CD4-positive, alpha-beta memory T cell (primary cell): ENCODE results near the gene CRADD. TPM values are rescaled to one million over a fixed set of nuclear protein-coding genes. Genes with fewer than 3 reads are reported as not detected.
A peak's percentile ranks its signal among the peaks of the same experiment; 100 is the strongest.

Experiments
- CTCF ChIA-PET: fragments of 350-600 bp; sonication (Branson Sonifier 250); formaldehyde crosslinking; loops from one replicate; lab custom pipeline; 2021; ENCODE audit warnings: inconsistent platforms; ENCODE audit not compliant: partially characterized antibody; lab: Charles Lee
- POLR2A ChIA-PET: fragments of 350-600 bp; sonication (Branson Sonifier 250); formaldehyde crosslinking; loops from one replicate; lab custom pipeline; 2021; ENCODE audit not compliant: partially characterized antibody; lab: Charles Lee
- DNase-seq, 5 donors: peaks; one replicate each; pipeline versions ENCODE4 v3.0.0 to v3.0.0-alpha.2; 2020 to 2022; ENCODE audit warnings: mixed read lengths in 1 of 5
- H3K27ac ChIP-seq: one replicate; pipeline ENCODE4 v1.7.0; 2013; ENCODE audit warnings: low read depth, low read length
- H3K27me3 ChIP-seq: 2 replicates; pipeline ENCODE4 v1.7.0; 2013; ENCODE audit warnings: mild to moderate bottlenecking, low read length, moderate library complexity; ENCODE audit not compliant: insufficient read depth
- H3K36me3 ChIP-seq: 2 replicates; pipeline ENCODE4 v1.7.0; 2013; ENCODE audit warnings: mild to moderate bottlenecking, low read length, moderate library complexity; ENCODE audit not compliant: insufficient read depth
- H3K4me1 ChIP-seq: 2 replicates; pipeline ENCODE4 v1.7.0; 2013; ENCODE audit warnings: mild to moderate bottlenecking, low read length, moderate library complexity; ENCODE audit not compliant: insufficient read depth
- H3K4me3 ChIP-seq, 2 donors: one replicate each; pipeline ENCODE4 v1.7.0; 2013; ENCODE audit warnings: low read length in 2 of 2, mild to moderate bottlenecking in 1 of 2
- H3K9me3 ChIP-seq, 2 donors: one replicate each; pipeline ENCODE4 v1.7.0; 2013; ENCODE audit warnings: low read length in 2 of 2, control low read depth in 1 of 2; ENCODE audit not compliant: control insufficient read depth in 1 of 2
- H3K27ac Mint-ChIP-seq, 7 donors: one replicate each; pipeline ENCODE4 v1.8.0; 2020 to 2021; ENCODE audit warnings: mixed read lengths in 7 of 7, mild to moderate bottlenecking in 6 of 7, inconsistent platforms in 3 of 7, moderate library complexity in 3 of 7
- H3K27me3 Mint-ChIP-seq, 2 donors: one replicate each; pipeline ENCODE4 v1.8.0; 2020 to 2021; ENCODE audit warnings: mixed read lengths in 2 of 2
- H3K36me3 Mint-ChIP-seq, 2 donors: one replicate each; pipeline ENCODE4 v1.8.0; 2020 to 2021; ENCODE audit warnings: mixed read lengths in 2 of 2, inconsistent platforms in 1 of 2, mild to moderate bottlenecking in 1 of 2
- H3K4me1 Mint-ChIP-seq, 4 donors: one replicate each; pipeline ENCODE4 v1.8.0; 2020 to 2021; ENCODE audit warnings: mixed read lengths in 4 of 4, mild to moderate bottlenecking in 1 of 4
- H3K4me3 Mint-ChIP-seq, 8 donors: one replicate each; pipeline ENCODE4 v1.8.0; 2020 to 2021; ENCODE audit warnings: mixed read lengths in 8 of 8, mild to moderate bottlenecking in 7 of 8, moderate library complexity in 6 of 8, inconsistent platforms in 3 of 8
- H3K9me3 Mint-ChIP-seq, 8 donors: one replicate each; pipeline ENCODE4 v1.8.0; 2020 to 2021; ENCODE audit warnings: mixed read lengths in 8 of 8, mild to moderate bottlenecking in 5 of 8, inconsistent platforms in 3 of 8, moderate library complexity in 1 of 8
- intact Hi-C: fragments of 100-400 bp; cut with micrococcal nuclease; formaldehyde crosslinking; loops from one replicate; pipeline ENCODE4 v1.15.1; 2023
- polyA plus RNA-seq, 2 donors: library from polyadenylated mRNA; unstranded; fragments of 300-500 nt; fragmentation: Illumina TruSeq; gene quantifications; one replicate each; pipeline ENCODE4 v1.2.3, GENCODE V29; 2021
- total RNA-seq, 2 experiments: library from RNA; stranded (reverse); gene quantifications; one replicate each; pipeline ENCODE4 v1.2.3, GENCODE V29; 2021

CRADD gene
- total and polyA plus RNA-seq, 4 experiments from 2014 or later = 13.3 to 18.3 (median 15.9) TPM

GRCh38 chr12:93831374-93831773, 154.2 kb downstream of the CRADD start:
- no peaks in the 10 kb centered on the region for H3K36me3 ChIP-seq
- Mint-ChIP-seq H3K4me1 (peaks cover 0 to 4% (median 0%) of the 10 kb centered on the region in 4 donors), H3K4me3 (no peak overlapping the region), H3K9me3 (no peaks in the 10 kb centered on the region), H3K36me3 (no peaks in the 10 kb centered on the region), H3K27ac (peak overlapping the region in 1 of 7 donors; percentile 38), H3K27me3 (no peaks in the 10 kb centered on the region)
- no peaks in the 10 kb centered on the region for H3K27me3 ChIP-seq
- DNase-seq = no peak
- H3K4me3 ChIP-seq = no peak overlapping the region
- CTCF ChIA-PET = no interaction called here
- no peaks in the 10 kb centered on the region for H3K9me3 ChIP-seq
- H3K27ac ChIP-seq = no peak overlapping the region
- POLR2A ChIA-PET = no interaction called here
- no peaks in the 10 kb centered on the region for H3K4me1 ChIP-seq
- intact Hi-C loops = no loop called here

- Histone ChIP-seq H3K36me3 (no peaks in the 10 kb centered on the region), H3K4me3 (no peak overlapping the region), H3K9me3 (no peaks in the 10 kb centered on the region), H3K4me1 (no peaks in the 10 kb centered on the region), H3K27me3 (no peaks in the 10 kb centered on the region), H3K27ac (no peak overlapping the region)
- DNase-seq = no peak
- no peaks in the 10 kb centered on the region for H3K9me3 Mint-ChIP-seq
- H3K27me3 Mint-ChIP-seq = no peaks in the 10 kb centered on the region
- CTCF ChIA-PET = no interaction called here
- peaks cover 0 to 4% (median 0%) of the 10 kb centered on the region in 4 donors for H3K4me1 Mint-ChIP-seq
- H3K36me3 Mint-ChIP-seq = peaks cover 4 to 5% of the 10 kb centered on the region in 2 donors
- no peak overlapping the region for H3K27ac Mint-ChIP-seq
- intact Hi-C loops = no loop called here
- H3K4me3 Mint-ChIP-seq = no peak overlapping the region
- POLR2A ChIA-PET = no interaction called here
These were observed 155.0 kb downstream of the CRADD start for GRCh38 chr12:93832131-93832530.

- H3K27ac Mint-ChIP-seq = no peak overlapping the region
- no peak for DNase-seq
- peaks cover 0 to 3% (median 0%) of the 10 kb centered on the region in 4 donors for H3K4me1 Mint-ChIP-seq
- no peaks in the 10 kb centered on the region for H3K27me3 Mint-ChIP-seq
- no peak overlapping the region for H3K4me3 Mint-ChIP-seq
- no peaks in the 10 kb centered on the region for H3K27me3 ChIP-seq
- ChIA-PET POLR2A (no interaction called here), CTCF (no interaction called here)
- no peaks in the 10 kb centered on the region for H3K36me3 ChIP-seq
- H3K9me3 ChIP-seq = no peaks in the 10 kb centered on the region
- no peak overlapping the region for H3K27ac ChIP-seq
- intact Hi-C loops = no loop called here
- no peaks in the 10 kb centered on the region for H3K4me1 ChIP-seq
- H3K9me3 Mint-ChIP-seq = no peaks in the 10 kb centered on the region
- H3K36me3 Mint-ChIP-seq = peaks cover 9 to 13% of the 10 kb centered on the region in 2 donors
- no peak overlapping the region for H3K4me3 ChIP-seq
These were observed 156.8 kb downstream of the CRADD start for GRCh38 chr12:93833946-93834345.

- DNase-seq = no peak
- no peaks in the 10 kb centered on the region for H3K36me3 ChIP-seq
- H3K27ac ChIP-seq = no peak overlapping the region
- H3K27ac Mint-ChIP-seq = no peak overlapping the region
- no peaks in the 10 kb centered on the region for H3K9me3 Mint-ChIP-seq
- CTCF ChIA-PET = no interaction called here
- intact Hi-C loops = no loop called here
- H3K4me1 ChIP-seq = no peaks in the 10 kb centered on the region
- no peak overlapping the region for H3K4me3 ChIP-seq
- no peak overlapping the region for H3K4me3 Mint-ChIP-seq
- no peaks in the 10 kb centered on the region for H3K27me3 Mint-ChIP-seq
- H3K4me1 Mint-ChIP-seq = no peaks in the 10 kb centered on the region
- peaks cover 12 to 24% of the 10 kb centered on the region in 2 donors for H3K36me3 Mint-ChIP-seq
- no peaks in the 10 kb centered on the region for H3K9me3 ChIP-seq
- POLR2A ChIA-PET = no interaction called here
- no peaks in the 10 kb centered on the region for H3K27me3 ChIP-seq
These were observed 159.6 kb downstream of the CRADD start for GRCh38 chr12:93836620-93837260.

- Histone ChIP-seq H3K27me3 (no peaks in the 10 kb centered on the region), H3K27ac (no peak overlapping the region), H3K36me3 (no peaks in the 10 kb centered on the region), H3K4me3 (no peak overlapping the region), H3K9me3 (no peaks in the 10 kb centered on the region), H3K4me1 (no peaks in the 10 kb centered on the region)
- Mint-ChIP-seq H3K36me3 (peaks cover 14 to 28% of the 10 kb centered on the region in 2 donors), H3K4me3 (no peak overlapping the region), H3K27ac (no peak overlapping the region), H3K9me3 (no peaks in the 10 kb centered on the region), H3K27me3 (no peaks in the 10 kb centered on the region), H3K4me1 (no peaks in the 10 kb centered on the region)
- ChIA-PET CTCF (interaction anchor here (0.6 to 1.4 kb wide), 3 partner anchors 263 to 362 kb away, joined by 3 read pairs; no protein-coding TSS in a partner anchor), POLR2A (no interaction called here)
- intact Hi-C loops = no loop called here
- no peak for DNase-seq
These were observed 161.0 kb downstream of the CRADD start for GRCh38 chr12:93838193-93838592.

- ChIA-PET CTCF (interaction anchor here (0.8 to 1.4 kb wide), 2 partner anchors 262 to 363 kb away, joined by 3 read pairs; no protein-coding TSS in a partner anchor), POLR2A (no interaction called here)
- Histone ChIP-seq H3K27me3 (no peaks in the 10 kb centered on the region), H3K27ac (no peak overlapping the region), H3K4me1 (no peaks in the 10 kb centered on the region), H3K36me3 (no peaks in the 10 kb centered on the region), H3K4me3 (no peak overlapping the region), H3K9me3 (no peaks in the 10 kb centered on the region)
- intact Hi-C loops = no loop called here
- Mint-ChIP-seq H3K27ac (no peak overlapping the region), H3K27me3 (no peaks in the 10 kb centered on the region), H3K4me3 (no peak overlapping the region), H3K4me1 (no peaks in the 10 kb centered on the region), H3K36me3 (peaks cover 14 to 28% of the 10 kb centered on the region in 2 donors), H3K9me3 (no peaks in the 10 kb centered on the region)
- DNase-seq = no peak
These were observed 161.9 kb downstream of the CRADD start for GRCh38 chr12:93839064-93839463.

GRCh38 chr12:93841671-93842070, 164.5 kb downstream of the CRADD start:
- H3K4me1 ChIP-seq = no peaks in the 10 kb centered on the region
- no peak overlapping the region for H3K27ac ChIP-seq
- Mint-ChIP-seq H3K4me3 (no peak overlapping the region), H3K27ac (no peak overlapping the region), H3K27me3 (no peaks in the 10 kb centered on the region), H3K9me3 (peaks cover 0 to 1% (median 0%) of the 10 kb centered on the region in 8 donors), H3K36me3 (peaks cover 19 to 30% of the 10 kb centered on the region in 2 donors), H3K4me1 (peaks cover 0 to 4% (median 0%) of the 10 kb centered on the region in 4 donors)
- no peak overlapping the region for H3K4me3 ChIP-seq
- H3K27me3 ChIP-seq = no peaks in the 10 kb centered on the region
- POLR2A ChIA-PET = no interaction called here
- H3K9me3 ChIP-seq = no peaks in the 10 kb centered on the region
- CTCF ChIA-PET = no interaction called here
- no peaks in the 10 kb centered on the region for H3K36me3 ChIP-seq
- no peak for DNase-seq
- intact Hi-C loops = no loop called here
